RPMI7951 (cell line): ENCODE data around the gene PHLPP1. TPM values are rescaled to one million over a fixed set of nuclear protein-coding genes. Genes with fewer than 3 reads are reported as not detected.
"Not testable (repeated sequence)": the region's sequence is repeated elsewhere in the genome, so short reads cannot be mapped to it uniquely, and the experiment has no call there.

Source experiments
- DNase-seq: peaks from one replicate; pipeline ENCODE4 v3.0.0-alpha.2; 2012; ENCODE audit warnings: low read depth
- total RNA-seq: library from RNA; depleted of rRNA; stranded (reverse); fragments of >200 nt; shearing (Covaris generic); gene quantifications from 2 replicates; pipeline ENCODE4 v1.2.3, GENCODE V29; 2014

Gene PHLPP1
- total RNA-seq, 1 experiment from 2014 or later, result 4.3 TPM

DNA sequence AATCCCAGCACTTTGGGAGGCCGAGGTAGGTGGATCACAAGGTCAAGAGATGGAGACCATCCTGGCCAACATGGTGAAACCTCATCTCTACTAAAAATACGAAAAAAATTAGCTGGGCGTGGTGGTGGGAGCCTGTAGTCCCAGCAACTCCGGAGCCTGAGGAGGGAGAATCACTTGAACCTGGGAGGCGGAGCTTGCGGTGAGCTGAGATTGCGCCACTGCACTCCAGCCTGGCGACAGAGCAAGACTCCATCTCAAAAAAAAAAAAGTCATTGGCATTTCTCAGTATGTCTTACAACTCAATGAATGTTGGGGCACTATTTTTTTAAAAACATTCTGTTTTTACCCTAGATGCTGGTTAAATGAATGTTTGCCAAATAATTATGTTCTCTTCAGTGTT is 94.1 kb downstream of the PHLPP1 start:
- not testable (repeated sequence) for DNase-seq

DNA sequence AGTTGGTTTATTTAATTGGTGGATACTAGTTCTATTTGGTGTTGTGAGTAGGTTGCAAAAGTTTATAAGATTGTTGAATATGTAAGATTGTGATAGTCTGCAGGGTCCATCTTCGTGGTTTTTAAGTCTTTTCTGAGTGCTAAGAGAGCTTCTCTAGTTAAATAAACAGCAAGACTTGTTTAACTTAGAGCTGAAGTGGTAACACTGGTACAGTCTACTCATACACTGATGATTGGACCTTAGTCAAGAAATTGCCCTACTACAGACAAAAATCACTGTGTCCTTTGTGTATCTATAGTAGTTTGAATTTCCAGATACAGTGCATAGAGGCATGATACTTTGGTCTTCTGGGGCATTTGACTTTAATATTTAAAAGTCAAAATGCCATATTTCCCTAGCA is 94.6 kb downstream of the PHLPP1 start:
- no peak for DNase-seq

DNA sequence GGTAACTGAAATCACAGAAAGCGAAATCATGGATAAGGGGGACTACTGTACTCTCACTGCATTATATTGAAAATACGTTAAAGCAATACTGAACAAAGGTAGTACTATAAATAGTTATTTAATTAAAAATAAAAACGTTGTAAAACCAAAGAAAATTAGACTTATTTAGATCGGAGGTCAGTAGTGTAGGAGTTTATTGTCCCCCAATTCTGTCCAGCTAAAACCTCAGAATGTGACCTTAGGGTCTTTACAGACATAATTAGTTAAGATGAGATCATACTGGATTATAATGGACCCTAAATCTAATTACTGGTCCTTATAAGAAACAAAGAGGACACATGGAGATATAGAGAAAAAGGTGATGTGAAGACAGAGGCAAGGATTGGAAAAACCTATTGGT is 95.3 kb downstream of the PHLPP1 start:
- no peak for DNase-seq

DNA sequence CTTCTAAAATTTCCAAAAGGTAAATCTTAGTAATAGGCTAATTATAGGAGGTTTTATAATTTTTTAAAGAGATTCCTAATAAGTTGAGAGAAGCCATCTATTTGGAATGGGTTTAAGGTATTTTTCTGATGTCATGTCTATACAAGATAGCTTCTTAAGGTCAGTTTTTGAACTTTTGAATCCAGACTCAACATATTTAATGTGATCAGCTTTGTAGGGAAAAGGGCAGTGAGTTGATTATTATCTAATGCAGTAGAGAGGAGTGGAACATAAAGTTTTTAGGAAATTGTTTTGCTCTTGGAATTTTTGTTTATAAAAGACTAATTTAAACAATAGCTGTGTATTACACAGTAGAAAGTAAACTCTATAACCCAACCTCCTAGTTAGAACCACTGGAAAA is 96.3 kb downstream of the PHLPP1 start:
- no peak for DNase-seq

DNA sequence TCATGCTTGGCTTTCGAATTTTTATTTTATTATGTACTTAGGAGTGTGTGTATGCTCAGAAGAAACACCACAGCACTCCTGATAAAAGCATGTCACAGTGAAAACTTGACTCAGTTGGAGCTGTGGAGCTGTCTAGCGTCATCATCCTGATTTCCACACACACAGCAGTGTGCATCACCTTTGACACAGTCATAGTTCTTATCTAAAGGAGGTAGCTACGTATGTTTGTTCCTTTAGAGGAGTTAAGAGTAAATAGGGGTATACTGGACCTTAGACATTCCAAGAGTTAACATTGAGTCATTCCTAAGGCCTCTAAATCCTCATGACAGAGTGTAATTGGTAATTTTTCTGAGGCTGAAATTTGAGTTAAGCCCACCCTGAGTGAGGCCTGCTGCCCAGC is 96.9 kb downstream of the PHLPP1 start:
- DNase-seq, result no peak

DNA sequence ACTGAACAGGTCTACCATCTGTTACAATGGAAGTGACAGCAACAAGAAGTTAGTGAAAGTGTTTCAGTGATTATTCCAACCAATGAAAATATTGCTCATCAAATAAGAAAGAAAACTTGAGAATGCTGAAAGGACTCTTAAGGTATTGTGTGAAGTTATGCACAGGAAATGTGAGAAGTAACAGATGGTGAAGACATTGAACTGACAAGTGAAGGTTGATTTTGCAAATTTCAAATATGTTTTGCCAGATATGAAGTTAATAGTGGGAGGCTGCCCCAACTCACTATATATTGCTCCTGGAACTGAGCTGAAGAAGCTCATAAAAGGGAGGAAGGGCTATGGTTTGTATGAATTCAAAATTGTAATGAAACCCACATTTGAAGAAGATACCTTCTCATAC is 97.5 kb downstream of the PHLPP1 start:
- no peak for DNase-seq

DNA sequence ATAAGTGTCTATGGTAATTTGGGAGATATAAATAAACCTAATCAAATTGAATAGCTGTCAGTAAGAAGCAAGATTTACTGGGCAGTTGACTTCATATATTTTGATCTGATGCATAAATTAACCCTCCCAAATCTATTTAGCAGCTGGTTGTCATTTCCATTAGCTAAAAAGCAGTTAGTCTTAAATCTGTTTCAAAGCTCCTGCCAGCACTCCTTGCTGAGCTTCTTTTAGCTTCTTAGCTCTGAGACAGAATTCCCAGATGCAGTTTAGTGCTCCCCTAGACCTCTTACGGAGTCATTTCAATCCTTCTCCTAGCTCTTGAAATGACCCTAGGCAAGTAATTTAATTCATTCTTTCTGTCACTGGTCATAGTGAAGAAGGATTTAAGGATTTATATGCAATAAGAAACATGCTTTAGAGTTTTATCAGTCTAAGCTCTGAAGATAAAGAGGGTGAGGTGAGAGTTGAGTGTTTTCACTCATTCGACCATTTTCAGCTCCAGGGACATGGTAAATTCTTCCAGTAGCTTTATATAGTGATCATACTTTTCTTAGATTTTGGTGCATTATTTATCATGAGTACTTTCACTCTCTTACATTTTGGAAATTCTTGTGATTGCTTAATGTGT is 98.9 kb downstream of the PHLPP1 start:
- DNase-seq, result no peak

DNA sequence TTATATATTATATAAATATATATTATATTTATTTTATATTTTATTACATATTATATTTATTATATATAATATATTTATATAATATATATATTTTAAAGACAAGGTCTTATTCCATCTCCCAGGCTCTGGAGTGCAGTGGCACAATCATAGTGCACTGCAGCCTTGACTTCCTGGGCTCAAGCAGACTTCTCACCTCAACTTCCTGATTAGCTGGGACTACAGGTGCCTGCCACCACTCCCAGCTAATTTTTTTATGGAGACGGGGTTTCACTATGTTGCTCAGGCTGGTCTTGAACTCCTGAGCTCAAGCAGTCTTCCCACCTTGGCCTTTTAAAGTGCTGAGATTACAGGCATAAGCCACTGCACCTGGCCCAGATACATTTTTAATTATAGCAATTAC is 110.0 kb downstream of the PHLPP1 start:
- no peak for DNase-seq

DNA sequence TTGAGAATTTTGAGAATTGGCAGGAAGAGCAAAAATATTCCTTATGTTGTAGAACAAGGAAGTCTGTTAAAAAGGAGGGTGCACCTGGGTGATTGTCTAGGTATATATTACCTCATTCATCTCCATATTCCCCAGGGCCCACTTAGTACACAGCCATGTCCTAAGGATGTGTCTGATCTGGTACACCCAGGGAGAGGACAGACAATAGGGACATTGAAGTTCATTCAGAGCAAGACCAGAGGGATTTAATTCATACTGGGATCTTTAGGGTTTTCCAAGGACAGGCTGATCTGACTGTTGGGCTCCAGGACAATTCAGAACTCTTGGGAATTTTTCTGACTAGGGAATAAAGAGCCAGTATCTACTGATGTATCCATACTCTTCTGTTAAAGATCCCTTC is 112.1 kb downstream of the PHLPP1 start:
- no peak for DNase-seq

DNA sequence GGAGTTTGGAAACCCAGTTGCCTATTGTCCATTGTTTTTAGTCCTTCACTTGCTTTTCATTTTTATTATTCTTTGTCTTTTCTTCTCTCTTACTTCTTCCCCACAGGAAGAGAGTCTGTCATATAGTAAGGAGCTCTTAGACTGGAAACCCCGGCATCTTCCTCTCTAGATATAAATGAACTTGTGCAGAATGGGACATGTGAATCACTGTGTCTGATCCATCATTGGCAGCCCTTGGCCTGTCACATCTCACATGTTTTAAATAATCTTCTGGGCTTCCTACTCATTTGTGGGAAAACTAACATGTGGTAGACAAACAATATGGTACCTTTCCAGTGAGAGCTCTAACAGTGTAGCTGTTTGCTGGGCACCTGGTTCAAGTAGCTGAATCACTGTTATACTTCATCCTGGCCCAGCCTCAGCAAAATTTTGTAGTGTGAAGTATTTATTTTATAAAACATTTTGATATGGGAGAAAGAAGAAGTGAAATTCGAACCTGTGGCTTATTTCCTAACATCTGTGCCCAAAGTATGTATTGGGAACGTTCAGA is 112.8 kb downstream of the PHLPP1 start:
- DNase-seq, result no peak

DNA sequence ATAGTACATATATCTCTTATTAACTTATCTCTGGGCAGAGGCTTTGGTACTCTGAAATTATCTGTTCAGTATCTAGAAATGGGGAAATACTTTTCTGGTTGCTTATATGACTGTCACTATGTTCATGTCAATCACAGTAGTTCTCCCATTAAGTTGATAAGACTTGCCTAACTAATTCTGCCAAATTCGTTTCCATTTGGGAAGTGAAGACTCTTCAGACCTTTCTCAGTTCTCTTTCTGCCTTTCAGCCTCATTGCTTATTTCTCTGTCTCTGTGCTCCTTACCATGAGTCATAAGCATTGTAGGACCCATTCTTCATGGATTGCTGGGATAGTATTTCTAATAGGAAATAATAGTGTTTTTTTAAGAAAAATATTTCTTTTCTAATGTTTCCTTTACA is 113.5 kb downstream of the PHLPP1 start:
- no peak for DNase-seq

DNA sequence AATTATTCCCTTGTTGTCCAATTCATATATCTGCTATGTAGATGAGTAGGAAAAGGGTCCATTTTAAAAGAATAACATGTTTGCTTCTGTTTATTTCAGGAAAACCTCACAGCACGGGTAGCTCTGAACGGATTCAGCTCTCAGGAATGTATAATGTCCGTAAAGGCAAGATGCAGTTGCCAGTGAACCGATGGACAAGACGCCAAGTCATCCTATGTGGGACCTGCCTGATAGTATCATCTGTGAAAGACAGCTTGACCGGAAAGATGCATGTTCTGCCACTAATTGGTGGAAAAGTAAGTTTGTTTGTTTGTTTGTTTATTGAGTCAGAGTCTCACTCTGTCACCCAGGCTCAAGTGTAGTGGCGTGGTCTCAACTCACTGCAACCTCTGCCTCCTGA is 114.6 kb downstream of the PHLPP1 start:
- no peak for DNase-seq

DNA sequence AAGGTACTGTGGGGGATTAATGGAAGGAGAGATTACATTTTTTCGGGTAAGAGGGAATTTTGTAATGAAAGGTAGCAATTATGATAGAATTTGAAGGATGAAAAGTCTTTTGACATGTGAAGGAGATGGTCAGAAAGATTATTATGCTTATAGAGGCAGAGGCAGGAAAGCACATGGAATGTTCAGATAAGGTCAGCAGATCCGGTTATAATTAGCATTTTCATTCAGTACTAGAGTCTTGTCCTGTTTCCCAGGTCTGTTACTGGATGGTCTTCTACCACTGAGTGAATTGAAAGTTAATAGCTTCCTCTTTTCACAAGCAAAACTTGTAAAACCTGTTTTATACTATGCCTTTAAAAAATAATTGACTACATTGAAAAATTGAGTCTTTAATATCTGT is 116.9 kb downstream of the PHLPP1 start:
- no peak for DNase-seq

DNA sequence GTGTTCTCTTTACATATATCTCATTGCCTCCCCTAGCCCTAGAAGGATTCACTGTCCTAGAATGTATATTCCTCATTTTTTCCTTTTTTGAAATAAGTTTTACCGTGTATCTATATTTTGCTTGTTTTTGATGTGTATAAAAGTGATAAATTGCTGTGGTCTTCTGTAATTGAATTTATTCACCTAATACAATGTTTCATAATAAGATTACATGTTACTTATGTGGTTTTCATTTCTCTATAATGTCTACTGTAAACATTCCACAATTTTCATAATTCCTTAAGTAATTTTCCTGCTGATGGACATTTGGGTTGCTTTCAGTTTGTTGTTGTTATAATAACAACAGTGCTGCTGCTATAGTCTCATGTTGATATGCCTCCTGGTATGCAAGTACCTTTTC is 118.2 kb downstream of the PHLPP1 start:
- DNase-seq, result no peak

DNA sequence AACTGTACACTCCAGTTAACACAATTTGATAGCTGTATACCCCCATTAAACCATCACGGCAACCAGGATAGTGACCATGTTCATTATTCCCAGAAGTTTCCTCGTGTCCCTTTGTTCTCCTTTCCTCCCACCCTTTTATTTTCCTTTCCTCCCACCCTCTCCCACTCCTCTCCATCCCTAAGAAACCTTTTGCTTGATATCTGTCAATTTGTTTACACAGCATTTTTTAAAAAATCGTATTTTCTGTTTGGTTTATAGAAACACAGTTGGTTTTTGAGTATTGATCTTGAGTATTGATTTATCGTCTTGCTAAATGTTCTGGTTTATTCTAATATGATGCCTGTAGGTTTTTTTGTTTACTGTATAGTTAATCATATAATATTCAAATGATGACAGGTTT is 119.4 kb downstream of the PHLPP1 start:
- DNase-seq, result no peak

DNA sequence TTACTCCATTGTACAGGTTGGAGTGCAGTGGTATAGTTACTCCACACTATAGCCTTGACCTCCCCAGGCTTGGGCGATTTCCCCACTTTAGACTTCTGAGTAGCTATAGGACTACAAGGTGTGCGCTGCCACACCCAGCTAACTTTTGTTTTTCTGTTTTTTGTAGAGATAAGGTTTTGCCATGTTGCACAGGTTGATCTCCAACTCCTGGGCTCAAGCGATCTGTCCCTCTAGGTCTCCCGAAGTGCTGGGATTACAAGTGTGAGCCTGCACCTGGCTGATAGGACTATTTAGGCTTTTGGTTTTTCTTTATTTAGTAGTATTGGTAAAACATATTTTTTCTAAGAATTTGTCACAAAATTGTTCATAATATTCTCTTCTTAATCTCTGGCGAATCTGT is 121.7 kb downstream of the PHLPP1 start:
- no peak for DNase-seq

DNA sequence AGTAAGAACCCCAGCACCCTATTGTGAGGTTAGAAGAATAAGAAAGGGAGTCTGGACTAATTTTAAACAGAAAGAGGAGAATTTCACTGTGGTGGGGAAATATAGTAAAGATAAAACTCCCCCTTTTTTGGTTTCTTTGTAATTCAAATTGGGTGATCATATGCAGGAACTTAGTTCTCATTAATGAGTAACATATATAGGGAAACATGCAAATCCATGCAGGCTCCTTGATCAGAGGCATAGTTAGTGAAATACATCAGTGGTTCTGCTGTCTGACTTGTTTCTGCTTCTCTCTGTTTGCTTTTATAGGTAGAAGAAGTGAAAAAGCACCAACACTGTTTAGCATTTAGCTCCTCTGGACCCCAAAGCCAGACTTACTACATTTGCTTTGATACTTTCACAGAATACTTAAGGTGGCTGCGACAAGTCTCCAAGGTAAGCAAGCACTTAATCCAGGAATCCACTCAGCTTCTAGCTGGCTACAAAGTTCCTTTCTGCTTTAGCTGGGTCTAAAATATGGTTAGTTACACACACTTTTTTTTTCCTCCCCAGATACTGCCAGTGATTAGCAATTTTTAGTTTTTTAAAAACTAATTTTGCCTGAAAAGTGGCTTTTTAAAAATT is 123.2 kb downstream of the PHLPP1 start:
- DNase-seq, result no peak

DNA sequence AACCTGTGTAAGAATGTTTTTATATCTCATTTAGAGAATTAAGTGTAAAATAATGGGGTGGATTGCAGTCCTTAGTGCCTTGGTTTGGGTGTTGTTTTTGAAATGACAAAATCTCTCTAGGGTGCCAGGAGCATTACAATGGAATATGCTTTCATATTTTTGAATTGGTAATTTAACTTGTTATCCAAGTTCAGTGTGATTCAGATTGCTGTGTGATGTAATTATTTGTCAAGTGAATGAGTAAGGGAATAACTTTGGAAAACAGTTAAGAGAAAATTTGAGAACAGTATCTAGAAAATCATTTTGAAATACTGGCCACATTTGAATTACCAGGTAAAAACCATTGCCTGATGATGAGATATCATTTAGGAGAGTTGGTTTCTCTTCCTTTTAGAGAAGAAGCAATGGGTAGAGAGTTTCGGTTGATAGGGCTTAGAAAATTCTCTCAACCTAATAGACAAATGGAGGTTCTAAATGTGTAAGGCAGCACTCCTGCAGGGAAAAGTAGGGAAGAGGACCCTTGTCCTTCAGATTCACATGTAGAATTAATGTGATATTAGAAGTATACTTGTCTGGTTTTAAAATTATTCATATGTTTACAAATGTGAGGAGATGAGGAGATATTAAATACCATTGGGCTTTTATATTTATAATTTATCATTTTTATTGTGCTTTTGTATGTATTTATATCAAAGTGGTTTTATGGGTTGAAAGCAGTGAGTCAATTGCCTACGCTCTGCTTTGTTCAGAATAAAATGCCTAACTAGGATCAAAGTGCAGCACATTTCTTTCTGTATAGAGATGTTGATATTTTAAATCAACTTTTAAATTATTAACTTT is 124.8 kb downstream of the PHLPP1 start:
- no peak for DNase-seq

DNA sequence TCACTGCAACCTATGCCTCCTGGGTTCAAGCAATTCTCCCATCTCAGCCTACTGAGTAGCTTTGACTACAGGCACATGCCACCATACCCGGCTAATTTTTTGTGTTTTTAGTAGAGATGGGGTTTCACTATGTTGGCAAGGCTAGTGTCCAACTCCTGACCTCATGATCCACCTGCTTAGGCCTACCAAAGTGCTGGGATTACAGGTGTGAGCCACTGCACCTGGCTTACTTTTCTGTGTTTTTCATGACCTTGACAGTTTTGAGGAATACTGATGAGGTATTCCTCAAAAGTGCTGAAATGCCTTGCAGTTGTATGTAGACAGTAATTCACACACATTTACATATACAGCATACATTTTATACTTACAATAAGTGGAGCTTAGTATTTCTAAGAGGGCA is 126.1 kb downstream of the PHLPP1 start:
- no peak for DNase-seq

DNA sequence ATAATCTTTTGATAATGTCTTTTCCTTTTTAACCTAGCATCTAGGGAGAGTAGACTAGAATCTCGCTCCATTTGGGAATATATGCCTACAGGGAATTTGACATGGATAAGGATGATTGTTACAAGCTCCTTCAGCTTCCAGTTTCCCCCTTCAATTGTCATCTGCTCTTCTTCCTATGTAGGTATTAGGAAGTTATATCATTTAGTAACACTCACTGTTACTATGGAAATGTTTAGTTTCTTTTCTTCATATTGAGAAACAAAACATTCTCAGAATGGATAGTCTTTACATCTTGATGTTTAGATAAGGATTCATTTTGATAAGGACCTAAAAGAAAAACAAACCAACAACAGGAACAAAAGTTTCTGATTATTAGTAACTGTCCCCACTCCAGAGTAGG is 127.6 kb downstream of the PHLPP1 start:
- DNase-seq, result no peak

DNA sequence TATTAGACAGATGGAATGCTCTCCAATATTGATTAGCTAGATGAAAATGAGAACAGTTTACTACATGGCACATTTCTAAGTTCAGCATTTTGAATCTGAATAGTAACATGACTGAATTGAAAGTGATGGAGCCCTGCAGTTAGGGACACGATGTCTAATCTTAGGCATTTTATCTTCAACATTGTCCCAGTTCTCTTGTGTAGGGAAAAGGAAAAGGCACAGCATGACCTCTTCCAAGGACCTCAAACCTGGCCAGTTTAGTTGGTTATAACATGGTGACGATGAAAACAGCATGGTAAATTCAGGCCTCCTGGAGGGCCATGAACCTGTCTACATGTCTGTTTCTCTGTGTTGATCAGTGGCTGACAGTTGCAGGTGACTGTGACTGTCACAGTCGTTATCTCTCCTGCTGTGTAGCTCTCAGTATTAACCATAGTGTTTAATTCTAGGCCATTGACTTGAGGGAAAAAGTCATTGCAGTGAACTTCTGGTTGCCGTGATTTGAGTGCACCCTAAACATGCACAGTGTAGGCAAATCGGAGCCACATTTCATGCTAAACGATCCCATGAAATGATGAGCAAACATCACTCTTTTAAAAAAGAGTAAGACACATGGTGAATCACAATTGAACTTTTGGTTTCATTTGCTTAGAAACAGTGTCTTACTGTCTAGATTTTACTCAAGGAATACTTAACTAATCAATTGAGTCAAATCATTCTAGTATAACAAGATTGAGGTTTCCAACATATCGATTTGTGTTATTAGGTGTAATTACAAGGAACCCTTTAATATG is 129.7 kb downstream of the PHLPP1 start:
- DNase-seq, result no peak

DNA sequence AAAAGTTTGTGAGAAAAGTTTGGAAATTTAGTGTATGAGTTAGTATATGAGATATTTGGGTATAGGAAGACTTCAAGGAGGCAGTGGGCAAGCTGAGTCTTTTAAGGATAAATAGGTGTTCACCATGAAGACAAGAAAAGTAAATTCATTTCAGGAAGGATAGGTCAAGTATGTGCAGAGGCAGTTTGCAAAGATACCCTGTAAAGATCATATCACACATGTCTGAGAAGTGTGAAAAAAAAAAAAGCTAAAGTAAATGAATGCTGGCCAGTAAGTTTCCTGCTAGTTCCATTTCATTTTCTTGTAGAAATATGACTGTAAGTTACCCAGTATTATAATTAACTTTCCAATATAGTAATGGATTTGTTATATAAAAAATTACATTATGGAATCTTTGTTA is 131.0 kb downstream of the PHLPP1 start:
- DNase-seq, result no peak
